Transverse colon (tissue), 4 donors: ENCODE measurements around the gene WFS1.

Experiments used
- EP300 ChIP-seq: sonication (generic); formaldehyde crosslinking; IDR thresholded peaks from one replicate; pipeline ENCODE4 v1.6.1; 2017; ENCODE audit warnings: antibody characterized with exemption, low read depth
- POLR2A ChIP-seq: fragments of 450-650 bp; IDR thresholded peaks from one replicate; pipeline ENCODE4 v1.6.1; 2016; ENCODE audit warnings: antibody characterized with exemption, mild to moderate bottlenecking, moderate library complexity
- POLR2AphosphoS5 ChIP-seq, 3 donors: sonication (generic); formaldehyde crosslinking; IDR thresholded peaks; one replicate each; pipeline ENCODE4 v1.6.1; 2016; ENCODE audit warnings: antibody characterized with exemption in 3 of 3
- TF ChIP-seq, protein P1 (sequence below), 5 experiments: fragments of 200-600 bp in 3 of 5; fragments of 450-650 bp in 2 of 5; sonication (generic) in 3 of 5; IDR thresholded peaks; 1 replicate in 2 of 5; 2 replicates in 3 of 5; pipeline ENCODE4 v1.5.1; 2016 to 2017; ENCODE audit warnings: antibody characterized with exemption in 5 of 5, inconsistent platforms in 3 of 5, mild to moderate bottlenecking in 2 of 5, moderate library complexity in 1 of 5

DNA sequence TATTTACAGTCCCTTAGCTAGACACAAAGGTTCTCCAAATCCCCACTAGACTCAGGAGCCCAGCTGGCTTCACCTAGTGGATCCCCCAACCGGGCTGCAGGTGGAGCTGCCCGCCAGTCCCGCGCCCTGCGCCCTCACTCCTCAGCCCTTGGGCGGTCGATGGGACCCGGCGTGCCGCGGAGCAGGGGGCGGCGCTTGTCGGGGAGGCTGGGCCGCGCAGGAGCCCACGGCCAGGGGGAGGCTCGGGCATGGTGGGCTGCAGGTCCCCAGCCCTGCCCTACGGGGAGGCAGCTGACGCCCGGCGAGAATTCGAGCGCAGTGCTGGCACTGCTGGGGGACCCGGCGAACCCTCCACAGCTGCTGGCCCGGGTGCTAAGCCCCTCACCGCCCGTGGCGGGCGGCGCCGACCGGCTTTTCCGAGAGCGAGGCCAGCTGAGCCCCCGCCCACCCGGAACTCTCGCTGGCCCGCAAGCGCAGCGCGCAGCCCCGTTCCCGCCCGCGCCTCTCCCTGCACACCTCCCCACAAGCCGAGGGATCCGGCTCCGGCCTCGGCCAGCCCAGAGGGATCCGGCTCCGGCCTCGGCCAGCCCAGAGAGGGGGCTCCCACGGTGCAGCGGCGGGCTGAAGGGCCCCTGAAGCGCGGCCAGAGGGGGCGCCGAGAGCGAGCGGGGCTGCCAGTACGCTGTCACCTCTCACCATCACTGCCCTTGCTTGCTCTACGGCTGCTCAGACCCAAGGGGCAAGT is 39.4 kb downstream of the WFS1 start:
- TF ChIP-seq, protein P1, sequence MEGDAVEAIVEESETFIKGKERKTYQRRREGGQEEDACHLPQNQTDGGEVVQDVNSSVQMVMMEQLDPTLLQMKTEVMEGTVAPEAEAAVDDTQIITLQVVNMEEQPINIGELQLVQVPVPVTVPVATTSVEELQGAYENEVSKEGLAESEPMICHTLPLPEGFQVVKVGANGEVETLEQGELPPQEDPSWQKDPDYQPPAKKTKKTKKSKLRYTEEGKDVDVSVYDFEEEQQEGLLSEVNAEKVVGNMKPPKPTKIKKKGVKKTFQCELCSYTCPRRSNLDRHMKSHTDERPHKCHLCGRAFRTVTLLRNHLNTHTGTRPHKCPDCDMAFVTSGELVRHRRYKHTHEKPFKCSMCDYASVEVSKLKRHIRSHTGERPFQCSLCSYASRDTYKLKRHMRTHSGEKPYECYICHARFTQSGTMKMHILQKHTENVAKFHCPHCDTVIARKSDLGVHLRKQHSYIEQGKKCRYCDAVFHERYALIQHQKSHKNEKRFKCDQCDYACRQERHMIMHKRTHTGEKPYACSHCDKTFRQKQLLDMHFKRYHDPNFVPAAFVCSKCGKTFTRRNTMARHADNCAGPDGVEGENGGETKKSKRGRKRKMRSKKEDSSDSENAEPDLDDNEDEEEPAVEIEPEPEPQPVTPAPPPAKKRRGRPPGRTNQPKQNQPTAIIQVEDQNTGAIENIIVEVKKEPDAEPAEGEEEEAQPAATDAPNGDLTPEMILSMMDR (IDR thresholded peaks at IDR 0.05), result no peak
- TF ChIP-seq POLR2A (no peak), POLR2AphosphoS5 (IDR thresholded peaks at IDR 0.05) (no peak), EP300 (no peak)
